Measurements from ENCODE around the gene SLC41A3.

GRCh38 chr3:126131881-126132750 lies 48.2 kb upstream of the SLC41A3 start:
- TF ChIP-seq CTCF (IDR thresholded peaks at IDR 0.05) (no peak), POLR2A (IDR thresholded peaks at IDR 0.05) (no peak)

Measured in suprapubic skin (tissue), 3 donors.